Measurements from ENCODE around the gene HTRA2.

The HTRA2 gene

DNA sequence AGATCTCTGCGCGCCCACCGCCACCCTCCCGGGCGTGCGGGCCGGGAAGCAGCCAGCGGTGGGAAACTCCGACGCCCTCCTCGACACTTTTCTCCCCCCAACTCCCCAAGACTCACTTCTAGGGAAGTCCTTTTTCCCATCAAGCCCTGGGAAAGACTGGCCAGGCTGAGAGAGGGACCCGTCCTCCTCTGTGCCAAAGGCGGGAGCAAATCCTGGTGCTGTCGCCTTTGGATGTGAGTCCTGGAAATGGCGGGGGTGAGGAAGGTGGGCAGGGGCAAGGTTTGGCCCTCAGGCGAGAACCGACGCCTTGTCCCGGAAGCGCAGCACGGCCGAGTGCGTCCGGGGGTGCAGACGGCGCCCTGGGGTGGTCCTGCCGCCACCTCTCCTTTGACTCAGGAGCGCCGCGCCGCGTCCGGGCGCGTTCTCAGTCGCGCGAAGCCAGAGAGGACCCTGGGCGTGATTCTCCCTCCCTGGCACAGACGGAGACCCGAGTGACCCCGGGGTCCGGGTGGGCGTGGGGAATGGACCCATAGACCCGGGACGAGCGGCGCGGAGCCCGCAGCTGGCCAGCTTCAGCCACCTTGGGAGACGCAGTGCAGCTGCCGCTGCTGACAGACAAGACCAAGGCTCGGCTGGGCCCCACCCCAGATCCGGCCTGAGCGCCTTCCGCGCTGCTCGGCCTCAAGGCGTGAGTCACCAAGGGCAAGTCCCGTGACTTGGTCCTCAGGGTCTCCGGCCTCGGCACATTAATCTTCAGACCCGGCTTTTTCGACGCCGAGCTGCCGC, 26.8 kb upstream of the HTRA2 start:
- H3K27ac ChIP-seq: no peak overlapping the region
- H3K4me3 ChIP-seq (IDR thresholded peaks at IDR 0.05; ENCODE audit: insufficient read depth, low read depth, low read length): no peak overlapping the region
- H3K27me3 ChIP-seq (ENCODE audit: insufficient read depth, low read depth): peaks cover 12% of the 10 kb centered on the region; the same call in 1 of the 2 replicates
- peak overlapping the region; percentile 98 for H2AFZ ChIP-seq (ENCODE audit: low read depth)
- H4K20me1 ChIP-seq (ENCODE audit: insufficient read depth): no peaks in the 10 kb centered on the region
- H3K79me2 ChIP-seq (ENCODE audit: insufficient read depth, low read depth): peaks cover 13% of the 10 kb centered on the region
- H3K4me2 ChIP-seq: peak overlapping the region; percentile 96
- H3K36me3 ChIP-seq (ENCODE audit: insufficient read depth): no peaks in the 10 kb centered on the region
- H3K4me1 ChIP-seq (ENCODE audit: low read depth, poor library complexity, severe bottlenecking): peaks cover 23% of the 10 kb centered on the region
- TF ChIP-seq, protein P1, sequence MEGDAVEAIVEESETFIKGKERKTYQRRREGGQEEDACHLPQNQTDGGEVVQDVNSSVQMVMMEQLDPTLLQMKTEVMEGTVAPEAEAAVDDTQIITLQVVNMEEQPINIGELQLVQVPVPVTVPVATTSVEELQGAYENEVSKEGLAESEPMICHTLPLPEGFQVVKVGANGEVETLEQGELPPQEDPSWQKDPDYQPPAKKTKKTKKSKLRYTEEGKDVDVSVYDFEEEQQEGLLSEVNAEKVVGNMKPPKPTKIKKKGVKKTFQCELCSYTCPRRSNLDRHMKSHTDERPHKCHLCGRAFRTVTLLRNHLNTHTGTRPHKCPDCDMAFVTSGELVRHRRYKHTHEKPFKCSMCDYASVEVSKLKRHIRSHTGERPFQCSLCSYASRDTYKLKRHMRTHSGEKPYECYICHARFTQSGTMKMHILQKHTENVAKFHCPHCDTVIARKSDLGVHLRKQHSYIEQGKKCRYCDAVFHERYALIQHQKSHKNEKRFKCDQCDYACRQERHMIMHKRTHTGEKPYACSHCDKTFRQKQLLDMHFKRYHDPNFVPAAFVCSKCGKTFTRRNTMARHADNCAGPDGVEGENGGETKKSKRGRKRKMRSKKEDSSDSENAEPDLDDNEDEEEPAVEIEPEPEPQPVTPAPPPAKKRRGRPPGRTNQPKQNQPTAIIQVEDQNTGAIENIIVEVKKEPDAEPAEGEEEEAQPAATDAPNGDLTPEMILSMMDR (conservative IDR thresholded peaks at IDR 0.05; ENCODE audit: low read depth, low read length): peak; percentile 40
- peak overlapping the region; percentile 42; the same call in 1 of the 2 replicates for H3K9ac ChIP-seq

DNA sequence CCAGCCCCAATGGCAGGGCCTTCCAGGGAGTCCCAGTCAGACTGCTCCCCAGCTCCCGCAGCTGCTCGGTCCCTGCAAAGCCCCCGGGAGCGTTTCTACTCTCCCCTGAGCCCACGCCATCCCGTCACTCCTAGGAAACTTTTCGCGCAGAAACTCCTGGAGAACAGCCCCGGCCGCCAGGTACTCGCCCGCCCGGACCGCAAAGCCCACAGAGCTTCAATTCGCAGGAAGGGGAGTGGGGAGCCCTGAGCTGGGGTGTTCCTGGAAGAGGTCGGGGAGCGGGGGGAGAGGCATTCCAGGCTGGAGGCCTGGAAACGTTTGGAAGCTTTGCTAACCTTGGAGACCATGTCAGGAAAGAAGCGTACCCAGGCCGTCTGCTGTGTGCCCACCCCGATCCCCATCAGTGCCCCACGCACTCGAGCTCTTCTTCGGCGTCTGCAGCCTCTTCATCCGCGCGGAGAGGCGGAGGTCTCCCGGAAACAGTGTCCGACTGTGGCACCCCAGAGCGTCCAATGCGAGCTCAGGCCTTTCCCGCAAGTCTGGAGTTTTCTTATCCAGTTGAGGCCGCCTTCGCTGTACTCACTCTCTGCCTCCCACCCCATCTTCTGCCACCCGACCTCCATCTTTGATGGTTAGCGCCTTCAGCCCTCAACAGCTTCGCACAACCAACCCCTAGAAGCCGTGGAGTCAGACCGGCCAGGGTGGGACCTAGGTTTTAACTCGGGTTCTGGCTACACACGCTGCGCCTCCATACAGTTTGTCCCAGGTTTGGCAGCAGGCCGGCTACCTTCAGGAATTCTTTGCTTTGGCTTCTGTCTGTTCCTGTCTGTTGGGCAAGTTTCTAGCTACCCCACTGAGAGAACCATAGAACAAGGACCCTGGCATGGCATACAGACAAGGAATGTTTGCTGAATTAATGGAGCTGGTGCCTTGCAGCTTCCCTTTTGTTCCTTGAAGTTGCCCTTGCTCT, 25.9 kb upstream of the HTRA2 start:
- H3K27ac ChIP-seq: no peak overlapping the region
- peak overlapping the region; percentile 96 for H3K4me2 ChIP-seq
- peak overlapping the region; percentile 42; the same call in 1 of the 2 replicates for H3K9ac ChIP-seq
- H3K4me3 ChIP-seq (IDR thresholded peaks at IDR 0.05; ENCODE audit: insufficient read depth, low read depth, low read length): no peak overlapping the region
- peaks cover 13% of the 10 kb centered on the region for H3K79me2 ChIP-seq (ENCODE audit: insufficient read depth, low read depth)
- H3K27me3 ChIP-seq (ENCODE audit: insufficient read depth, low read depth): peaks cover 12% of the 10 kb centered on the region; the same call in 1 of the 2 replicates
- TF ChIP-seq, protein P1 (conservative IDR thresholded peaks at IDR 0.05; ENCODE audit: low read depth, low read length): no peak
- H2AFZ ChIP-seq (ENCODE audit: low read depth): peak overlapping the region; percentile 98
- H3K36me3 ChIP-seq (ENCODE audit: insufficient read depth): no peaks in the 10 kb centered on the region
- peaks cover 29% of the 10 kb centered on the region for H3K4me1 ChIP-seq (ENCODE audit: low read depth, poor library complexity, severe bottlenecking)
- no peaks in the 10 kb centered on the region for H4K20me1 ChIP-seq (ENCODE audit: insufficient read depth)

DNA sequence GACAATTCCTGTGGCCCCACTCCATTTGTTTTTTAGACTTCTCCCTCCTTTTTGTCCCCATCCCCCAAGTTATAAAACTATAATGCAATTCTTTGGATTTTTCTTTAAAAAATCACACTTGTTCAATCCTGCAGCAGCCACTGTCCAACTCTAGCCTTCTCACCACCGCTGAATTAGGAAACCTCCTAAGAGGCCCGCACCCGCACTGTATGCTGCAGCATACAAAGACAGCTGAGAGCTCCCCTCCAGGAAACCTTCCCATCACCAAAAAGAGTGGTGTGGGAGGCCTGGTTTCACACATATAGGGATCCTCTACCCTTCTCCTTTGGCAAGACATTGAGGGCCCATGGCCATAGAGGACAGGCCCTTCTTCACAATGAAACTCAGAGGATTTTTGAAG, 25.1 kb upstream of the HTRA2 start:
- Histone ChIP-seq H3K9ac (no peak overlapping the region), H4K20me1 (ENCODE audit: insufficient read depth) (no peaks in the 10 kb centered on the region), H3K27me3 (ENCODE audit: insufficient read depth, low read depth) (peaks cover 12% of the 10 kb centered on the region; the same call in 1 of the 2 replicates), H3K36me3 (ENCODE audit: insufficient read depth) (no peaks in the 10 kb centered on the region), H3K27ac (no peak overlapping the region), H3K4me2 (no peak overlapping the region), H2AFZ (ENCODE audit: low read depth) (no peak overlapping the region), H3K4me3 (IDR thresholded peaks at IDR 0.05; ENCODE audit: insufficient read depth, low read depth, low read length) (no peak overlapping the region), H3K79me2 (ENCODE audit: insufficient read depth, low read depth) (peaks cover 13% of the 10 kb centered on the region), H3K4me1 (ENCODE audit: low read depth, poor library complexity, severe bottlenecking) (peaks cover 29% of the 10 kb centered on the region)
- TF ChIP-seq, protein P1 (conservative IDR thresholded peaks at IDR 0.05; ENCODE audit: low read depth, low read length): no peak

DNA sequence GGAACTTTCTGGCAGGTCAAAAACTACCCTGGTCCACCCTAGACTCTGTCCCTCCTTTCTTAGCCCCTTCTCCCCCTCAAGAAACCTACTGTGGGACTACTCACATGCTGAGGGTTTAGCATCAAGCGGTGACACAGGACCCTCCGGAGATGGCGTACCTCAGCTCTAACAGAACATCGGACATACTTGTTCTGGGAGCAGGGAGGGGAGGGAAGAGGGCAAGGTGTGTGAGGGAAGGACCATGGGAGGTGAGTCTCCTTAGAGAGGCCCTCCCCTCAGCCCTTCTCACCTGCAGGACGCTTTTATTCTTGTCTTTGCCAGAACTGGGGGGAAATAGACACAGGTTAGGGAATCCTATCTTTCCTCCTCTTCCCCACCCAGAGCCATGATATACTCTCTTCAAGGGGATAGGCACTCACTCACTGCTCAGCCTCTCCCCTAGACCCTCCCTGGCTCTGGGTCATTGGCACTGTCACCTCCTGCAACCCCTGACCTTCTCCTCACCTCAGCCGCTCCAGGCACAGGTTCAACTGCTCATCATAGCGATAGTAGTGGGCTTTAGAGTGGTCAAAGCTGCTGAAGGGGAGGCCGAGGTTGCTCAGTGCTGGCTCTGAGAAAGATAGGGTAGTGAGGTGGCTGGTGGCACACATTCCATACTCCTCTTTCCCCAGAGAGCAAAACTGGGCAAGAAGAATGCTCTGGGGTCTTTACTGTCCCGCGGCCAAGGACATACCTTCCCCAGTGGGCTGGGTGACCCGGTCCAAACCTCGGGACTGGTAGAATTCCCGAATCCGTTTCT, 24.1 kb upstream of the HTRA2 start:
- Histone ChIP-seq H3K27ac (no peak overlapping the region), H2AFZ (ENCODE audit: low read depth) (no peak overlapping the region), H3K36me3 (ENCODE audit: insufficient read depth) (no peaks in the 10 kb centered on the region), H3K4me1 (ENCODE audit: low read depth, poor library complexity, severe bottlenecking) (peaks cover 29% of the 10 kb centered on the region), H3K9ac (no peak overlapping the region), H4K20me1 (ENCODE audit: insufficient read depth) (no peaks in the 10 kb centered on the region), H3K4me2 (peak overlapping the region; percentile 98), H3K27me3 (ENCODE audit: insufficient read depth, low read depth) (peaks cover 16% of the 10 kb centered on the region; the same call in 1 of the 2 replicates), H3K79me2 (ENCODE audit: insufficient read depth, low read depth) (peaks cover 13% of the 10 kb centered on the region), H3K4me3 (IDR thresholded peaks at IDR 0.05; ENCODE audit: insufficient read depth, low read depth, low read length) (no peak overlapping the region)
- TF ChIP-seq, protein P1 (conservative IDR thresholded peaks at IDR 0.05; ENCODE audit: low read depth, low read length): no peak
